ENCODE data around the gene SCD5. TPM values are rescaled to one million over a fixed set of nuclear protein-coding genes. Genes with fewer than 3 reads are reported as not detected.

The SCD5 gene
- total and polyA plus RNA-seq, 2 of the 13 experiments (the other 11 are each of a cell fraction or from before 2014, with no cell fraction given): not detected

- intact Hi-C loops (cut with micrococcal nuclease; ENCODE audit: unreplicated experiment): no loop called here
- Histone ChIP-seq H4K20me1 (ENCODE audit: insufficient read depth, low read length) (no peaks in the 10 kb centered on the region), H3K79me2 (ENCODE audit: insufficient read depth, low read length) (no peaks in the 10 kb centered on the region), H3K4me2 (ENCODE audit: low read depth, low read length) (no peak overlapping the region), H3K4me3 (replicated peaks in 1 of 3; ENCODE audit: insufficient read depth in 1 of 3, low read depth in 2 of 3, low read length in 3 of 3) (no peak overlapping the region), H3K27ac (ENCODE audit: extremely low read length, insufficient read depth, low read length) (no peak overlapping the region), H3K27me3 (ENCODE audit: control insufficient read depth in 1 of 2, insufficient read depth in 2 of 2, low read length in 2 of 2) (peaks cover 0 to 11% of the 10 kb centered on the region in 2 experiments; a peak in 1 of 5 replicates), H3K4me1 (ENCODE audit: insufficient read depth, low read length) (peaks cover 18% of the 10 kb centered on the region), H3K9me3 (ENCODE audit: low read length) (no peaks in the 10 kb centered on the region), H2AFZ (ENCODE audit: low read length) (no peak overlapping the region), H3K9ac (ENCODE audit: insufficient read depth, low read depth, low read length) (no peak overlapping the region), H3K36me3 (replicated peaks in 1 of 2; ENCODE audit: control insufficient read depth in 1 of 2, insufficient read depth in 2 of 2, low read length in 2 of 2) (no peaks in the 10 kb centered on the region)
- ATAC-seq (no peak), FAIRE-seq (no peak), DNase-seq (ENCODE audit: low spot score) (no peak)
- BruUV-seq (replicated peaks): no TSS peak
- no peak for TF ChIP-seq SMC3 (IDR thresholded peaks at IDR 0.05; ENCODE audit: low read length)
- TF ChIP-seq HNRNPL (IDR thresholded peaks at IDR 0.05; ENCODE audit: low read depth, low read length): no peak
- TF ChIP-seq MAFF (IDR thresholded peaks at IDR 0.05; ENCODE audit: low read depth, low read length): no peak
- TF ChIP-seq TERF1 (CRISPR knock-in tag; IDR thresholded peaks at IDR 0.05): no peak
- TF ChIP-seq RORA (CRISPR knock-in tag; IDR thresholded peaks at IDR 0.05): no peak
- TF ChIP-seq ZMAT3 (CRISPR knock-in tag; conservative IDR thresholded peaks at IDR 0.05): no peak
- TF ChIP-seq HNF1B (CRISPR knock-in tag; IDR thresholded peaks at IDR 0.05): no peak
- TF ChIP-seq ZBTB21 (CRISPR knock-in tag; IDR thresholded peaks at IDR 0.05): no peak
- no peak for TF ChIP-seq ZNF530 (CRISPR knock-in tag; IDR thresholded peaks at IDR 0.05; ENCODE audit: low read depth)
- no peak for TF ChIP-seq FOXK2 (IDR thresholded peaks at IDR 0.05)
- no peak for TF ChIP-seq ZNF33B (CRISPR knock-in tag; IDR thresholded peaks at IDR 0.05)
- TF ChIP-seq KAT2B (IDR thresholded peaks at IDR 0.05; ENCODE audit: borderline replicate concordance, low read depth, low read length): no peak
- TF ChIP-seq ZBTB7A (CRISPR knock-in tag; IDR thresholded peaks at IDR 0.05): no peak
- TF ChIP-seq SMARCE1 (IDR thresholded peaks at IDR 0.05; ENCODE audit: borderline replicate concordance): no peak
- CTCF ChIA-PET (ENCODE audit: low intra/inter-chr PET ratio, low total read pairs): no interaction called here
- 63% methylated on average over 10 of the region's 11 CpGs for WGBS (ENCODE audit: low lambda C conversion rate)
- POLR2A ChIA-PET: no interaction called here
- in situ Hi-C loops (cut with HindIII; ENCODE audit: extremely low pct_ligation_motif_present, low pct_unique_long_range_greater_than_20kb): no loop called here
Observed at GRCh38 chr4:82779032-82779431, 19.6 kb downstream of the SCD5 start.
